Mucosa of descending colon (tissue), 3 donors: ENCODE data around the gene TNRC18. TPM values are rescaled to one million over a fixed set of nuclear protein-coding genes. Genes with fewer than 3 reads are reported as not detected.

Experiments
- ATAC-seq: fragments of 200-7000 bp; cut with Tn5 transposase; one replicate; pipeline ENCODE4 v1.9.1; 2020; ENCODE audit warnings: mild to moderate bottlenecking, moderate library complexity
- DNase-seq, 3 donors: peaks; one replicate each; pipeline ENCODE4 v3.0.0-alpha.2; 2020
- H3K36me3 ChIP-seq: fragments of 200-600 bp; one replicate; pipeline ENCODE4 v1.8.0; 2021; ENCODE audit warnings: low read depth, mild to moderate bottlenecking
- H3K4me1 ChIP-seq: fragments of 200-600 bp; one replicate; pipeline ENCODE4 v1.8.0; 2021; ENCODE audit warnings: low read depth, mild to moderate bottlenecking
- H3K4me3 ChIP-seq: fragments of 200-600 bp; one replicate; pipeline ENCODE4 v1.8.0; 2021; ENCODE audit warnings: mild to moderate bottlenecking
- H3K9me3 ChIP-seq: fragments of 200-600 bp; one replicate; pipeline ENCODE4 v1.8.0; 2021; ENCODE audit warnings: mild to moderate bottlenecking
- intact Hi-C, 2 donors: fragments of 100-400 bp; cut with DNase I in 1 of 2; cut with micrococcal nuclease in 1 of 2; formaldehyde crosslinking; loops; one replicate each; pipeline versions ENCODE4 v1.11.0 to v1.11.1; 2022; cut with DNase I, micrococcal nuclease
- total RNA-seq, 3 donors: library from RNA; stranded (reverse); fragmentation: NEBNext Ultra II Directional in 2 of 3; extraction: Animal tissue kit (Norgen Biotek cat#: 25700) in 2 of 3; gene quantifications; one replicate each; pipeline versions ENCODE4 v1.2.1 to v1.2.4, GENCODE V29; 2021 to 2023
- TF ChIP-seq, protein P1 (sequence below): fragments of 200-600 bp; IDR thresholded peaks from one replicate; pipeline ENCODE4 v1.8.0; 2022; ENCODE audit warnings: antibody characterized with exemption, mild to moderate bottlenecking
- donor health status: DM: no; HTN: no; CAD: no; lungs with moderate emphysema.
- donor health status: DM: no; HTN: no; CAD: no.
- donor health status: DM: no; HTN: yes; CAD: no.

TNRC18 gene
- total RNA-seq, 3 donors from 2014 or later = 94.0 to 170 (median 112) TPM

- TF ChIP-seq, protein P1, sequence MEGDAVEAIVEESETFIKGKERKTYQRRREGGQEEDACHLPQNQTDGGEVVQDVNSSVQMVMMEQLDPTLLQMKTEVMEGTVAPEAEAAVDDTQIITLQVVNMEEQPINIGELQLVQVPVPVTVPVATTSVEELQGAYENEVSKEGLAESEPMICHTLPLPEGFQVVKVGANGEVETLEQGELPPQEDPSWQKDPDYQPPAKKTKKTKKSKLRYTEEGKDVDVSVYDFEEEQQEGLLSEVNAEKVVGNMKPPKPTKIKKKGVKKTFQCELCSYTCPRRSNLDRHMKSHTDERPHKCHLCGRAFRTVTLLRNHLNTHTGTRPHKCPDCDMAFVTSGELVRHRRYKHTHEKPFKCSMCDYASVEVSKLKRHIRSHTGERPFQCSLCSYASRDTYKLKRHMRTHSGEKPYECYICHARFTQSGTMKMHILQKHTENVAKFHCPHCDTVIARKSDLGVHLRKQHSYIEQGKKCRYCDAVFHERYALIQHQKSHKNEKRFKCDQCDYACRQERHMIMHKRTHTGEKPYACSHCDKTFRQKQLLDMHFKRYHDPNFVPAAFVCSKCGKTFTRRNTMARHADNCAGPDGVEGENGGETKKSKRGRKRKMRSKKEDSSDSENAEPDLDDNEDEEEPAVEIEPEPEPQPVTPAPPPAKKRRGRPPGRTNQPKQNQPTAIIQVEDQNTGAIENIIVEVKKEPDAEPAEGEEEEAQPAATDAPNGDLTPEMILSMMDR = no peak
- DNase-seq (peak; percentile 69 to 78 (median 75)), ATAC-seq (peak; percentile 17)
- peak overlapping the region; percentile 74 for H3K4me3 ChIP-seq
- intact Hi-C loops = no loop called here
- H3K4me1 ChIP-seq = peaks cover 18% of the 10 kb centered on the region
- H3K9me3 ChIP-seq = no peaks in the 10 kb centered on the region
- no peaks in the 10 kb centered on the region for H3K36me3 ChIP-seq
These were observed 2.0 kb upstream of the TNRC18 start for GRCh38 chr7:5425507-5426225.

DNA sequence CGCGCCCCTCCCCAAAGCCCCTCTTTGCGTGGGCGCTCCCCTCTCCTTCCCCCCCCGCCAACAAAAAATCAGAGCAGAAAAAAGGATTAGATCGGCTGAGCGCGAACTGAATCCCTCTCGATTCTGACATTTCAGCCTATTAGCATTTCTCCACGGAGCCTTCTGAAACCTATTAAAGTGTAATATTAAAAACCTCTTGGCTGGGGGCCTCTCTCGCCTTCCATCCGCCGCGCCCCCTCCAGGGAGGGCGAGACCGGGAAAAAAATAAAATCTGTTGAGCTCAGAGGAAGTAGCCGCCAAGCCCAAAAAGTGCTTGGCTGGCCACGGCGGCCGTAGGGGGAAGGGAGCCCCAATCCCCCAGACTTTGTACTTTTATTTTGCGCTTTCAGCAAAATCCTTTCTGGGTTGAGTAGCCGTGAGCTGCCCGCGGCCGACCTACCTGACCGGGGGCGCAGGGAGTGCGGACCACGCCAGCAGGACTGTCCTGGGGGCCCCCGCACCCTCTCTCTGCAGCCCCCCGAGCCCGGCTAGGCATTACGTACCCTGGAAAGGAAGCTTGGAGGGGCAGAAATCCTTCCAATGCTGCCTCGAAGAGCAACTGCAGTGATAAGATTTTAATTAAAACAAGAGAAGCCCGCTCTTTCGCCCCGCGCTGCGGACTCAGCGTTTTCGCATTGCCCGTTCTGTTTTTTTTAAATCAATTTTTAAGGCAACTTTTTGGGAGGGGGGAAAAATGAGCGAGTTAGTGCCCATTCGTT lies 1.3 kb upstream of the TNRC18 start:
- H3K4me3 ChIP-seq = peak overlapping the region; percentile 74
- ATAC-seq (no peak), DNase-seq (peak; percentile 67 to 77 (median 72))
- intact Hi-C loops = no loop called here
- H3K36me3 ChIP-seq = no peaks in the 10 kb centered on the region
- TF ChIP-seq, protein P1 = no peak
- H3K9me3 ChIP-seq = no peaks in the 10 kb centered on the region
- peaks cover 11% of the 10 kb centered on the region for H3K4me1 ChIP-seq

DNA sequence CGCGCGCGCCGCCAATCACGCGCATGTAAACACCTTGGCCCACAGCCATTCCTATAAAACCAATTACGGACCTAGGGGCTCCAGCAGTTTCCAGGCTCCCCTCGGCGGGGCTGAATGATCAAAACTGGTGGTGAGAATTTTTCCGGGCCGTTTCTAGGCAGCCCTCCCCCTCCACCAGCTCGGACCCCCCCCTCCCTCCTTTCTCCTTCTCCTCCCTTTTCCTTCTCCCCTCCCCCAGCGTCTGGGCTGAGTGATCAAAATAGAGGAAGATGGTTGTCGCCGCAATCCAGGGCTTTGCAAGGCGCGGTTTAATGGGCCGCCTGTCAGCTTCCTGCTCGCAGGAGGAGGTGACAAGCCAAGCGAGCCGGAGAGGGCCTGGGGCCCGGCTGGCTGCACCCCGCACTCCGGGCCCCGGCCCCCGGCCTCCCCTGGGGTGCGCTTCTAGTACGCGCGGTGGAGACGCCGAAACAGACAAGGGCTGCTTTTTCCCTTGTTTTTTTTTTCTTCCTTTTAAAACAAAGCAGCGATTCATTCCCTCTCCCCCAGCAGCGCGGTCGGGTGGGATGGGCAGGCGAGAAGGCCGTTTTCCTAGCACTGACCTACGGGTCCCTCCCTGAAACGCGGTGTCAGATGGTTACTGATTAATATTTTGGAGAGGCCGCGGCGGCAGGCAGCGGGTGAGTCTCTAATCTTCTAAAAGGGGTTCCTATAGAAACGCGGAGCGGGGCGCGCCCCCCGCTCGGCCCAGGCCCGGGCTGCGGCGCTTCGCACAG lies 528 bp upstream of the TNRC18 start:
- intact Hi-C loops = no loop called here
- ATAC-seq = peak; percentile 50
- TF ChIP-seq, protein P1 = no peak

GRCh38 chr7:5422396-5423305 lies 983 bp downstream of the TNRC18 start:
- intact Hi-C loops = no loop called here
- DNase-seq (peak in 2 of 3 donors; percentile 35 to 57), ATAC-seq (no peak)

More for the DNA sequence above, 528 bp upstream of the TNRC18 start:
- H3K4me3 ChIP-seq = peak overlapping the region; percentile 74
- H3K4me1 ChIP-seq = peaks cover 10% of the 10 kb centered on the region
- no peaks in the 10 kb centered on the region for H3K36me3 ChIP-seq
- DNase-seq = peak; percentile 93 to 98 (median 96)
- no peaks in the 10 kb centered on the region for H3K9me3 ChIP-seq

More at GRCh38 chr7:5422396-5423305, 983 bp downstream of the TNRC18 start:
- H3K4me1 ChIP-seq = peaks cover 17% of the 10 kb centered on the region
- peak overlapping the region; percentile 79 for H3K4me3 ChIP-seq
- H3K9me3 ChIP-seq = no peaks in the 10 kb centered on the region
- H3K36me3 ChIP-seq = no peaks in the 10 kb centered on the region
- TF ChIP-seq, protein P1 = no peak
